ENCODE data around the gene OR51B6.

GRCh38 chr11:5348551-5349194 lies 2.6 kb upstream of the OR51B6 start:
- TF ChIP-seq EZH2 (IDR thresholded peaks at IDR 0.05; ENCODE audit: insufficient read depth, poor library complexity, severe bottlenecking), result no peak
- no peak for TF ChIP-seq EZH2phosphoT487 (IDR thresholded peaks at IDR 0.05; ENCODE audit: insufficient read depth, low read depth)

Data from GM23248 (cell line).